ENCODE results near the gene LIG3. TPM values are rescaled to one million over a fixed set of nuclear protein-coding genes. Genes with fewer than 3 reads are reported as not detected.
A peak's percentile ranks its signal among the peaks of the same experiment; 100 is the strongest.

The LIG3 gene
- total and polyA plus RNA-seq, 2 of the 13 experiments (the other 11 are each of a cell fraction or from before 2014, with no cell fraction given) = 34.4 to 36.2 TPM

- TF ChIP-seq, protein P1, sequence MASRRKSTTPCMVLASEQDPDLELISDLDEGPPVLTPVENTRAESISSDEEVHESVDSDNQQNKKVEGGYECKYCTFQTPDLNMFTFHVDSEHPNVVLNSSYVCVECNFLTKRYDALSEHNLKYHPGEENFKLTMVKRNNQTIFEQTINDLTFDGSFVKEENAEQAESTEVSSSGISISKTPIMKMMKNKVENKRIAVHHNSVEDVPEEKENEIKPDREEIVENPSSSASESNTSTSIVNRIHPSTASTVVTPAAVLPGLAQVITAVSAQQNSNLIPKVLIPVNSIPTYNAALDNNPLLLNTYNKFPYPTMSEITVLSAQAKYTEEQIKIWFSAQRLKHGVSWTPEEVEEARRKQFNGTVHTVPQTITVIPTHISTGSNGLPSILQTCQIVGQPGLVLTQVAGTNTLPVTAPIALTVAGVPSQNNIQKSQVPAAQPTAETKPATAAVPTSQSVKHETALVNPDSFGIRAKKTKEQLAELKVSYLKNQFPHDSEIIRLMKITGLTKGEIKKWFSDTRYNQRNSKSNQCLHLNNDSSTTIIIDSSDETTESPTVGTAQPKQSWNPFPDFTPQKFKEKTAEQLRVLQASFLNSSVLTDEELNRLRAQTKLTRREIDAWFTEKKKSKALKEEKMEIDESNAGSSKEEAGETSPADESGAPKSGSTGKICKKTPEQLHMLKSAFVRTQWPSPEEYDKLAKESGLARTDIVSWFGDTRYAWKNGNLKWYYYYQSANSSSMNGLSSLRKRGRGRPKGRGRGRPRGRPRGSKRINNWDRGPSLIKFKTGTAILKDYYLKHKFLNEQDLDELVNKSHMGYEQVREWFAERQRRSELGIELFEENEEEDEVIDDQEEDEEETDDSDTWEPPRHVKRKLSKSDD (CRISPR knock-in tag; IDR thresholded peaks at IDR 0.05; ENCODE audit: low read depth) = no peak
Measured at GRCh38 chr17:34958438-34958837, 21.9 kb upstream of the LIG3 start (continued).

DNA sequence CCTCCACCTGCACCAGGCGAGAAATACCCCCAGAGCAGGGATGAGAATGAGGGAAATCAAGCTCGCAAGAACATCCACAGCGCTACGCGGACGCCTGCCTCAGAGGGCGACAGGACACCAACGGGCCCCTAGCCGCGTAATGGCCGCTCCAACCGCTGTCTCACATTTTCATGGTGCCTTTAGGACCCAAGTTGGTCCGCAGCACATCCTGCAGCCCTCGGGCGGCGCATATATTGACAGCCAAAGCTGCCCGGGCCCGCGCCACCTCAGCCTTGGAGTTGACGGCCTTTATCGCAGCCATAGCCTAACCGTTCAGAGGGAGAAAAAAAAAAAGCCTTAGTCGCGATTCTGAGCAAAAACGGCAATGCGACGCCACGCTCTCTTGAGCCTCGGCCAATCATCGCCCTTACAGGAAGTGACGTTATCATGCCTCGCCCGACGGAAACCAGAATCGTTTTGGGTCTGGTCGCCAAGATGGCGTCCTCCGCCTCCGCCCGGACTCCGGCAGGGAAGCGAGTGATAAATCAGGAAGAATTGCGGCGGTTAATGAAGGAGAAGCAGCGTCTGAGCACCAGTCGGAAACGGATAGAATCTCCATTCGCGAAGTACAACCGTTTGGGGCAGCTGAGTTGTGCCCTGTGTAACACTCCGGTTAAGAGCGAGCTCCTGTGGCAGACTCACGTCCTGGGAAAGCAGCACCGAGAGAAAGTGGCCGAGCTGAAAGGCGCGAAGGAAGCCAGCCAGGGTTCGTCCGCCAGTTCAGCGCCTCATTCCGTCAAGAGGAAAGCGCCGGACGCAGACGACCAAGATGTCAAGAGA is 19.0 kb upstream of the LIG3 start, which contains the start of the genes CCT6B and ZNF830:
Gene CCT6B, minus strand, starts transcription at position 368 of the 819 bp plus-strand sequence. Its CDS starts 67 bp downstream, at position 301.
Gene ZNF830, plus strand, starts transcription at position 448 of the 819 bp plus-strand sequence. Its CDS starts 27 bp downstream, at position 475.
- H3K4me3 ChIP-seq (replicated peaks in 1 of 3; ENCODE audit: insufficient read depth in 1 of 3, low read depth in 2 of 3, low read length in 3 of 3) = peak within 1 kb of the TSS; percentile 78 to 92 (median 86)
- FAIRE-seq (peak; percentile 94), ATAC-seq (peak; percentile 94), DNase-seq (ENCODE audit: low spot score) (peak; percentile 92)
- 2% methylated on average over 24 of the region's 65 CpGs for WGBS (ENCODE audit: low lambda C conversion rate)
- H3K27me3 ChIP-seq (ENCODE audit: control insufficient read depth in 1 of 2, insufficient read depth in 2 of 2, low read length in 2 of 2) = no peaks in the 10 kb centered on the region; a peak in 1 of 5 replicates
- intact Hi-C loops (cut with micrococcal nuclease; ENCODE audit: unreplicated experiment) (loop anchor here (2.0 kb wide), 1 partner anchor 19 kb away; the partner anchor contains the start of gene LIG3), in situ Hi-C loops (cut with HindIII; ENCODE audit: extremely low pct_ligation_motif_present, low pct_unique_long_range_greater_than_20kb) (no loop called here)
- peaks cover 22% of the 10 kb centered on the region for H3K4me1 ChIP-seq (ENCODE audit: insufficient read depth, low read length)
- no peaks in the 10 kb centered on the region for H3K9me3 ChIP-seq (ENCODE audit: low read length)
- no TSS peak for BruUV-seq (replicated peaks)
- H3K9ac ChIP-seq (ENCODE audit: insufficient read depth, low read depth, low read length) = peak within 1 kb of the TSS; percentile 90
- H2AFZ ChIP-seq (ENCODE audit: low read length) = no peak within 1 kb of the TSS
- peaks cover 25% of the 10 kb centered on the region for H3K79me2 ChIP-seq (ENCODE audit: insufficient read depth, low read length)
- POLR2A ChIA-PET = interaction anchor here (0.5 to 2.3 kb wide), 3 partner anchors 19 to 90 kb away, joined by 3 to 14 read pairs (median 3); partner anchors contain the start of gene LIG3
- H3K36me3 ChIP-seq (replicated peaks in 1 of 2; ENCODE audit: control insufficient read depth in 1 of 2, insufficient read depth in 2 of 2, low read length in 2 of 2) = peaks cover 2% of the 10 kb centered on the region in 2 experiments; a peak in 3 of 5 replicates
- CTCF ChIA-PET (ENCODE audit: low intra/inter-chr PET ratio, low total read pairs) = no interaction called here
- peak within 1 kb of the TSS; percentile 85 for H3K4me2 ChIP-seq (ENCODE audit: low read depth, low read length)
- H4K20me1 ChIP-seq (ENCODE audit: insufficient read depth, low read length) = no peaks in the 10 kb centered on the region
- H3K27ac ChIP-seq (ENCODE audit: extremely low read length, insufficient read depth, low read length) = peak within 1 kb of the TSS; percentile 85
- TF ChIP-seq ZNF24 (IDR thresholded peaks at IDR 0.05) = no peak
- 0 out of 2 replicates have a peak, but pooled peaks have one; percentile 80 for TF ChIP-seq CENPBD1 (CRISPR knock-in tag; IDR thresholded peaks at IDR 0.05; ENCODE audit: borderline replicate concordance, low read depth)
- peak; percentile 63 for TF ChIP-seq ZNF883 (CRISPR knock-in tag; IDR thresholded peaks at IDR 0.05; ENCODE audit: not compliant biosample characterization)
- TF ChIP-seq TRIM24 (CRISPR knock-in tag; IDR thresholded peaks at IDR 0.05) = no peak
- no peak for TF ChIP-seq ARID2 (CRISPR knock-in tag; IDR thresholded peaks at IDR 0.05; ENCODE audit: borderline replicate concordance)
- no peak for TF ChIP-seq CENPX (CRISPR knock-in tag; IDR thresholded peaks at IDR 0.05)
- TF ChIP-seq EEA1 (CRISPR knock-in tag; IDR thresholded peaks at IDR 0.05; ENCODE audit: borderline replicate concordance) = no peak
- TF ChIP-seq PHF21A (CRISPR knock-in tag; IDR thresholded peaks at IDR 0.05) = no peak
- peak; percentile 68; the same call in 1 of the 2 replicates for TF ChIP-seq ISL2 (CRISPR knock-in tag; IDR thresholded peaks at IDR 0.05)
- TF ChIP-seq KMT2A (CRISPR knock-in tag; IDR thresholded peaks at IDR 0.05) = peak; percentile 80
- no peak for TF ChIP-seq NBN (conservative IDR thresholded peaks at IDR 0.05)
- TF ChIP-seq ZMYM3 (CRISPR knock-in tag; IDR thresholded peaks at IDR 0.05) = no peak; the same call in 1 of the 2 replicates
- no peak; the same call in 1 of the 2 replicates for TF ChIP-seq RFXAP (CRISPR knock-in tag; IDR thresholded peaks at IDR 0.05; ENCODE audit: borderline replicate concordance)
- TF ChIP-seq HOXA5 (CRISPR knock-in tag; IDR thresholded peaks at IDR 0.05) = peak; percentile 77
- no peak for TF ChIP-seq ATM (IDR thresholded peaks at IDR 0.05; ENCODE audit: borderline replicate concordance)
- TF ChIP-seq, protein P2, sequence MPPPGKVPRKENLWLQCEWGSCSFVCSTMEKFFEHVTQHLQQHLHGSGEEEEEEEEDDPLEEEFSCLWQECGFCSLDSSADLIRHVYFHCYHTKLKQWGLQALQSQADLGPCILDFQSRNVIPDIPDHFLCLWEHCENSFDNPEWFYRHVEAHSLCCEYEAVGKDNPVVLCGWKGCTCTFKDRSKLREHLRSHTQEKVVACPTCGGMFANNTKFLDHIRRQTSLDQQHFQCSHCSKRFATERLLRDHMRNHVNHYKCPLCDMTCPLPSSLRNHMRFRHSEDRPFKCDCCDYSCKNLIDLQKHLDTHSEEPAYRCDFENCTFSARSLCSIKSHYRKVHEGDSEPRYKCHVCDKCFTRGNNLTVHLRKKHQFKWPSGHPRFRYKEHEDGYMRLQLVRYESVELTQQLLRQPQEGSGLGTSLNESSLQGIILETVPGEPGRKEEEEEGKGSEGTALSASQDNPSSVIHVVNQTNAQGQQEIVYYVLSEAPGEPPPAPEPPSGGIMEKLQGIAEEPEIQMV (CRISPR knock-in tag; IDR thresholded peaks at IDR 0.05; ENCODE audit: low read depth) = no peak
- TF ChIP-seq FIP1L1 (IDR thresholded peaks at IDR 0.05; ENCODE audit: borderline replicate concordance, insufficient read depth, low read depth, low read length) = no peak

Data from HepG2 (cell line).